Endothelial cell (in vitro differentiated cells): ENCODE measurements around the gene POLD3. TPM values are rescaled to one million over a fixed set of nuclear protein-coding genes. Genes with fewer than 3 reads are reported as not detected.

ENCODE experiments used
- DNase-seq: peaks from one replicate; pipeline ENCODE4 v3.0.0; 2021; ENCODE audit warnings: low spot score
- H3K27ac Mint-ChIP-seq: one replicate; pipeline ENCODE4 v1.8.0; 2021; ENCODE audit warnings: mixed read lengths, inconsistent platforms; ENCODE audit not compliant: unreplicated experiment
- H3K27me3 Mint-ChIP-seq: one replicate; pipeline ENCODE4 v1.8.0; 2021; ENCODE audit warnings: mild to moderate bottlenecking, moderate library complexity, mixed read lengths, inconsistent platforms; ENCODE audit not compliant: unreplicated experiment
- H3K36me3 Mint-ChIP-seq: one replicate; pipeline ENCODE4 v1.8.0; 2021; ENCODE audit warnings: mild to moderate bottlenecking, low read depth, mixed read lengths, inconsistent platforms; ENCODE audit not compliant: unreplicated experiment
- H3K4me1 Mint-ChIP-seq: one replicate; pipeline ENCODE4 v1.8.0; 2021; ENCODE audit warnings: mild to moderate bottlenecking, mixed read lengths, inconsistent platforms; ENCODE audit not compliant: unreplicated experiment
- H3K4me3 Mint-ChIP-seq: one replicate; pipeline ENCODE4 v1.8.0; 2021; ENCODE audit warnings: mild to moderate bottlenecking, mixed read lengths, inconsistent platforms; ENCODE audit not compliant: unreplicated experiment
- H3K9me3 Mint-ChIP-seq: one replicate; pipeline ENCODE4 v1.8.0; 2021; ENCODE audit warnings: mixed read lengths, inconsistent platforms; ENCODE audit not compliant: unreplicated experiment
- total RNA-seq: library from RNA; stranded (reverse); fragmentation: NEBNext Ultra II Directional; extraction: Animal tissue kit (Norgen Biotek cat#: 25700); gene quantifications from one replicate; pipeline ENCODE4 v1.2.1, GENCODE V29; 2021; ENCODE audit not compliant: unreplicated experiment
- TF ChIP-seq, protein P1 (sequence below): fragments of 200-600 bp; sonication (generic); IDR thresholded peaks from one replicate; pipeline ENCODE4 v1.5.0; 2021; ENCODE audit warnings: antibody characterized with exemption; ENCODE audit not compliant: unreplicated experiment

The POLD3 gene
- total RNA-seq, 1 donor from 2014 or later: 16.0 TPM

- no peak overlapping the region for H3K27ac Mint-ChIP-seq
Observed at GRCh38 chr11:74611369-74611861, 19.0 kb downstream of the POLD3 start.

DNA sequence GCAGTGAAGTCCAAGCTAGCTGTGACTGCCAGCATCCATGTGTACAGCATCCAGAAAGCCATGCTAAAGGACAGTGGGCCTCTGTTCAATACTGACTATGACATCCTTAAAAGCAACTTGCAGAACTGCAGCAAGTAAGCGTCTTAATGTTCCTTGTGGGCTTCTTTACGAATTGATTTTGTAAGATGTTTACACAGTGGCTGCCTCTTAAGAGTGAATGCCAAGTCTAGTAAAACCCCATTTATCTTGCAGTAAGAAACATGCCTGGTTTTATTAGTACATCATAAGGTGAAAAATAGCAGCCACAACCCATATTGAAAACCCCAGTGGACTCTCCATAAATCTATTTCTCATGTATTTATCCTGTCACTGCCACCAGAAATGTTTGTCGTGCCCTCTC is 20.5 kb downstream of the POLD3 start:
- DNase-seq: no peak
- H3K9me3 Mint-ChIP-seq: no peaks in the 10 kb centered on the region
- peaks cover 5% of the 10 kb centered on the region for H3K36me3 Mint-ChIP-seq
- TF ChIP-seq, protein P1, sequence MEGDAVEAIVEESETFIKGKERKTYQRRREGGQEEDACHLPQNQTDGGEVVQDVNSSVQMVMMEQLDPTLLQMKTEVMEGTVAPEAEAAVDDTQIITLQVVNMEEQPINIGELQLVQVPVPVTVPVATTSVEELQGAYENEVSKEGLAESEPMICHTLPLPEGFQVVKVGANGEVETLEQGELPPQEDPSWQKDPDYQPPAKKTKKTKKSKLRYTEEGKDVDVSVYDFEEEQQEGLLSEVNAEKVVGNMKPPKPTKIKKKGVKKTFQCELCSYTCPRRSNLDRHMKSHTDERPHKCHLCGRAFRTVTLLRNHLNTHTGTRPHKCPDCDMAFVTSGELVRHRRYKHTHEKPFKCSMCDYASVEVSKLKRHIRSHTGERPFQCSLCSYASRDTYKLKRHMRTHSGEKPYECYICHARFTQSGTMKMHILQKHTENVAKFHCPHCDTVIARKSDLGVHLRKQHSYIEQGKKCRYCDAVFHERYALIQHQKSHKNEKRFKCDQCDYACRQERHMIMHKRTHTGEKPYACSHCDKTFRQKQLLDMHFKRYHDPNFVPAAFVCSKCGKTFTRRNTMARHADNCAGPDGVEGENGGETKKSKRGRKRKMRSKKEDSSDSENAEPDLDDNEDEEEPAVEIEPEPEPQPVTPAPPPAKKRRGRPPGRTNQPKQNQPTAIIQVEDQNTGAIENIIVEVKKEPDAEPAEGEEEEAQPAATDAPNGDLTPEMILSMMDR: no peak
- no peaks in the 10 kb centered on the region for H3K27me3 Mint-ChIP-seq
- no peak overlapping the region for H3K4me3 Mint-ChIP-seq
- no peaks in the 10 kb centered on the region for H3K4me1 Mint-ChIP-seq
- no peak overlapping the region for H3K27ac Mint-ChIP-seq

More at GRCh38 chr11:74611369-74611861, 19.0 kb downstream of the POLD3 start:
- TF ChIP-seq, protein P1: no peak
- no peaks in the 10 kb centered on the region for H3K27me3 Mint-ChIP-seq
- H3K9me3 Mint-ChIP-seq: no peaks in the 10 kb centered on the region
- no peak overlapping the region for H3K4me3 Mint-ChIP-seq
- DNase-seq: no peak
- H3K4me1 Mint-ChIP-seq: no peaks in the 10 kb centered on the region
- peaks cover 3% of the 10 kb centered on the region for H3K36me3 Mint-ChIP-seq

DNA sequence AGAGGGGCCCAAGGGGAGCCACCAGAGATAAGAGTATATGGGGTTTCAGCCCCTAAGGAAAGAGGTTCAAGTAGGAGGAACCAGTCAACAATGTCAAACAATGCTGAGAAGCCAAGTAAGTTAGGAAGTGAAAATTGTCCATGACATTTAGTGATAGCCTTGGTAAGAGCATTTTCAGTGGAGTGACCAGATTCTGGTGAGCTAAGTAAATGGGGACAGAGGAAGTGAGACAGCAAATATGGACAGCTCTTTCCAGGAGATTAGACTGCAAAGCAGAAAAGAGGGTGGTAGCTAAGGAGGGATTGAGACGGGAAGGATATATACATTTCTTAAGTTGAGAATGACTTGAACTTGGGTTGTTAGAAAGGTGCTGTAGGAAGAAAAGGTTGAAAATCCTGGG is 22.9 kb downstream of the POLD3 start:
- H3K9me3 Mint-ChIP-seq: no peaks in the 10 kb centered on the region
- TF ChIP-seq, protein P1: no peak
- no peak overlapping the region for H3K4me3 Mint-ChIP-seq
- no peaks in the 10 kb centered on the region for H3K4me1 Mint-ChIP-seq
- H3K27ac Mint-ChIP-seq: no peak overlapping the region
- no peak for DNase-seq
- H3K27me3 Mint-ChIP-seq: no peaks in the 10 kb centered on the region
- peaks cover 5% of the 10 kb centered on the region for H3K36me3 Mint-ChIP-seq

GRCh38 chr11:74615988-74616387 is 23.6 kb downstream of the POLD3 start:
- Mint-ChIP-seq H3K27ac (no peak overlapping the region), H3K4me1 (no peaks in the 10 kb centered on the region), H3K36me3 (peaks cover 7% of the 10 kb centered on the region), H3K4me3 (no peak overlapping the region), H3K9me3 (no peaks in the 10 kb centered on the region), H3K27me3 (no peaks in the 10 kb centered on the region)
- no peak for DNase-seq
- TF ChIP-seq, protein P1: no peak

DNA sequence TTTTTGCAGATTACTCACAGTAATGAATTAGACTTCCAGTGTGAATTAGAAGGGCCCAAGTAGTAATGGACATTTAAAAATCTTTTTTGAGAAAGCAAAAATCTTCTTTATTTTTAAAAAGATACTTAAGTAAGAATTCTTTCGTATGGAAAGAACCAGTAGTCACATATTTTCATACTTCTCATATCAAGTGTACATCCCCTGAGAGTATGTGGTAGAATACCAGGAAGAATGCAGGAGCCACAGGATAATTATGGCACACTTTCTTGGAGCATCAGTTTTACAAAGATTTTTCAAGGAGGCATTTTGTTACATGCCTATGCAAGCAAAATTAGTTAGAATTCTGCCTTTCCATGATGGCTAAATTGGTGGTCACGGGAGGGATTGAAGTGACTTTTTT is 28.1 kb downstream of the POLD3 start:
- no peaks in the 10 kb centered on the region for H3K4me1 Mint-ChIP-seq
- H3K27me3 Mint-ChIP-seq: no peaks in the 10 kb centered on the region
- H3K9me3 Mint-ChIP-seq: no peaks in the 10 kb centered on the region
- TF ChIP-seq, protein P1: no peak
- peaks cover 9% of the 10 kb centered on the region for H3K36me3 Mint-ChIP-seq
- H3K27ac Mint-ChIP-seq: no peak overlapping the region
- no peak overlapping the region for H3K4me3 Mint-ChIP-seq
- DNase-seq: no peak
